Parathyroid adenoma (tissue), 2 donors: ENCODE measurements around the gene CPSF6.
"Not testable (repeated sequence)": the region's sequence is repeated elsewhere in the genome, so short reads cannot be mapped to it uniquely, and the experiment has no call there.

Experiments
- H2AFZ ChIP-seq: fragments of 300-600 bp; sonication (generic); one replicate; pipeline ENCODE4 v1.7.0; 2017; ENCODE audit warnings: antibody characterized with exemption, mild to moderate bottlenecking
- H3K27ac ChIP-seq: fragments of 300-600 bp; sonication (generic); one replicate; pipeline ENCODE4 v1.7.0; 2017
- H3K27me3 ChIP-seq: fragments of 300-600 bp; sonication (generic); one replicate; pipeline ENCODE4 v1.7.0; 2017; ENCODE audit warnings: low read length; ENCODE audit not compliant: control insufficient read depth, insufficient read depth
- H3K36me3 ChIP-seq: fragments of 300-600 bp; sonication (generic); one replicate; pipeline ENCODE4 v1.7.0; 2017; ENCODE audit warnings: low read length; ENCODE audit not compliant: control insufficient read depth, insufficient read depth
- H3K4me1 ChIP-seq: fragments of 300-600 bp; sonication (generic); one replicate; pipeline ENCODE4 v1.7.0; 2017; ENCODE audit warnings: control low read depth
- H3K4me2 ChIP-seq: fragments of 300-600 bp; sonication (generic); one replicate; pipeline ENCODE4 v1.7.0; 2017; ENCODE audit warnings: low read length
- H3K4me3 ChIP-seq: fragments of 300-600 bp; sonication (generic); one replicate; pipeline ENCODE4 v1.7.0; 2017; ENCODE audit warnings: low read depth, low read length
- H3K79me2 ChIP-seq: fragments of 300-600 bp; sonication (generic); one replicate; pipeline ENCODE4 v1.7.0; 2017; ENCODE audit warnings: control low read depth
- H3K9ac ChIP-seq: fragments of 300-600 bp; sonication (generic); one replicate; pipeline ENCODE4 v1.7.0; 2017; ENCODE audit warnings: mild to moderate bottlenecking
- H3K9me3 ChIP-seq: fragments of 300-600 bp; sonication (generic); one replicate; pipeline ENCODE4 v1.7.0; 2017; ENCODE audit warnings: low read length; ENCODE audit not compliant: control insufficient read depth
- TF ChIP-seq, protein P1 (sequence below): fragments of 300-600 bp; sonication (generic); IDR thresholded peaks from one replicate; pipeline ENCODE4 v1.7.0; 2017; ENCODE audit warnings: antibody characterized with exemption, mild to moderate bottlenecking
- donor health status: primary hyperparathyroidism.

Gene CPSF6, protein sequence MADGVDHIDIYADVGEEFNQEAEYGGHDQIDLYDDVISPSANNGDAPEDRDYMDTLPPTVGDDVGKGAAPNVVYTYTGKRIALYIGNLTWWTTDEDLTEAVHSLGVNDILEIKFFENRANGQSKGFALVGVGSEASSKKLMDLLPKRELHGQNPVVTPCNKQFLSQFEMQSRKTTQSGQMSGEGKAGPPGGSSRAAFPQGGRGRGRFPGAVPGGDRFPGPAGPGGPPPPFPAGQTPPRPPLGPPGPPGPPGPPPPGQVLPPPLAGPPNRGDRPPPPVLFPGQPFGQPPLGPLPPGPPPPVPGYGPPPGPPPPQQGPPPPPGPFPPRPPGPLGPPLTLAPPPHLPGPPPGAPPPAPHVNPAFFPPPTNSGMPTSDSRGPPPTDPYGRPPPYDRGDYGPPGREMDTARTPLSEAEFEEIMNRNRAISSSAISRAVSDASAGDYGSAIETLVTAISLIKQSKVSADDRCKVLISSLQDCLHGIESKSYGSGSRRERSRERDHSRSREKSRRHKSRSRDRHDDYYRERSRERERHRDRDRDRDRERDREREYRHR

DNA sequence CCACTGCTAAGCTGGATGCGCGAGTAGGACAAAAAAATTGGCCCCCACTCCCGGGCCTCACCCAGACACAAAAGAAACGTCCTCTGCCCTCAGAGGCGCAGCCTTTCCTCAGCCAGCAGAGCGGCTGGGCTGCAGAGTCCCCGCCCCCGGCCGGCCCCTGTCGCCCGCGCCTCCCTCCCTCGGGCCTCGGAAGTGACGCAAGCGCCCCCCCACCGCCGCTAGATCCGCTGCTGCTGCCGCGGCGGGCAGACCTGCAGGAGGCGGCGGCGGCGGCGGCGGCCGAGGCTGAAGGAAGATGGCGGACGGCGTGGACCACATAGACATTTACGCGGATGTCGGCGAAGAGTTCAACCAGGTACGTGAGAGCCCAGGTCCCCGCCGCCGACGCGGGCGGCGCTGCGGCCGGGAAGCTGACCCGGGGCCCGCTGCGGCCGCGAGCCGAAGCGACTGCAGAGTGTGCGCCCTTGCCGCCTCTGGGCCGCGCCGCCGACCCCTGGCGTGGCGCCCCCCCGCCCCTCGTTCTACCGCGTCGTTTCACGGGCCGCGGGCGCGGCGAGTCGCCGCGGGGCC lies at the start of gene CPSF6:
Gene CPSF6, plus strand, starts transcription at position 218 of the 570 bp plus-strand sequence. Its CDS starts 78 bp downstream, at position 296.
- TF ChIP-seq, protein P1, sequence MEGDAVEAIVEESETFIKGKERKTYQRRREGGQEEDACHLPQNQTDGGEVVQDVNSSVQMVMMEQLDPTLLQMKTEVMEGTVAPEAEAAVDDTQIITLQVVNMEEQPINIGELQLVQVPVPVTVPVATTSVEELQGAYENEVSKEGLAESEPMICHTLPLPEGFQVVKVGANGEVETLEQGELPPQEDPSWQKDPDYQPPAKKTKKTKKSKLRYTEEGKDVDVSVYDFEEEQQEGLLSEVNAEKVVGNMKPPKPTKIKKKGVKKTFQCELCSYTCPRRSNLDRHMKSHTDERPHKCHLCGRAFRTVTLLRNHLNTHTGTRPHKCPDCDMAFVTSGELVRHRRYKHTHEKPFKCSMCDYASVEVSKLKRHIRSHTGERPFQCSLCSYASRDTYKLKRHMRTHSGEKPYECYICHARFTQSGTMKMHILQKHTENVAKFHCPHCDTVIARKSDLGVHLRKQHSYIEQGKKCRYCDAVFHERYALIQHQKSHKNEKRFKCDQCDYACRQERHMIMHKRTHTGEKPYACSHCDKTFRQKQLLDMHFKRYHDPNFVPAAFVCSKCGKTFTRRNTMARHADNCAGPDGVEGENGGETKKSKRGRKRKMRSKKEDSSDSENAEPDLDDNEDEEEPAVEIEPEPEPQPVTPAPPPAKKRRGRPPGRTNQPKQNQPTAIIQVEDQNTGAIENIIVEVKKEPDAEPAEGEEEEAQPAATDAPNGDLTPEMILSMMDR: peak; percentile 18
- H3K27ac ChIP-seq: peak within 1 kb of the TSS; percentile 74
- no peaks in the 10 kb centered on the region for H3K27me3 ChIP-seq
- peaks cover 28% of the 10 kb centered on the region for H3K79me2 ChIP-seq
- peak within 1 kb of the TSS; percentile 4 for H3K9ac ChIP-seq
- H3K36me3 ChIP-seq: no peaks in the 10 kb centered on the region
- H3K4me3 ChIP-seq: peak within 1 kb of the TSS; percentile 83
- H2AFZ ChIP-seq: peak within 1 kb of the TSS; percentile 87
- peaks cover 11% of the 10 kb centered on the region for H3K4me1 ChIP-seq
- H3K9me3 ChIP-seq: no peaks in the 10 kb centered on the region
- peak within 1 kb of the TSS; percentile 93 for H3K4me2 ChIP-seq

DNA sequence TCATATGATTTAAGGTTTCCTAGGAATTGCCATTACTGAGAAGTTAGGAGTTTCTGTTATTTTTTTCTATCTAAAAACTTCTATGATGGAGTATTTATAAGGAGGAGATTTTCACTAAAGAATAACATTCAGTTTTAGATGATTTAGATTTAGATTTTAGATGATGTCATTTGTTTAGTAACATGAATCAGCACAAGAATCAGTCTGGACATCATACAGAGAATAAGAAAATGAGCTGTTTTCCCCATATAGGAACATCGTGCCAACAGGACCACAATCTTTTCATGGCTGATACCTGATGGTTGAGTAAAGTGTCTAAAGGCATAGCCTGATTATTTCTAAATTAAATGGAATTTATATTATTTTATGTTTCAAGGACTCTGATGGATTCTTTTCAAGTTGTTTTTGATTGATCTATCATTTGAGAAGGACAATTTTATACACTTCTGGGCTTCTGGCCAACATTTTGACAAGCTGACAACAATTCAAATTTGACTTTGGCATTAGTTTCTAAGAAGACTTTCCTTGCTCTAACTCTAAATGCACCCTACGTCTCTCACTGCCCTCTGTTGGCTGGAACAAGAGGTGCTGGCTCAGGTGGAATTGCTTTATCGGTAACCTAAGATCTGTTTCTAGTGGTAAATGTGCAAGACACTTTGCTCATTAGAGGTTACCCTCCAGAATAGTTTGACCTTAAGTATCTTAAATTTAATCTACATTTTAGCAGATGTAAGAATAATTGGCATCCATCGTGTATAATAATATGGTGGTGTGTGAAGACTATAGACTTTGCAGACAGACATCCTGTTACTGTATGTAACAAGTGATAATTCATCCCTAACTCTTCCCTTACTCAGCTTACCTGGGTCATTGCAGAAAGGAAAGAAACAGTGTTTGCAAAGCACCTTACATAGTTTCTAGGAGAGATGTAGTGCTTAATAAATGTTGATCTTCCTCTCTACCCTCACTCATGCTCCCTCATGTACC lies 42.8 kb upstream of the CPSF6 start:
- no peak overlapping the region for H2AFZ ChIP-seq
- no peak overlapping the region for H3K4me2 ChIP-seq
- H3K9me3 ChIP-seq: no peaks in the 10 kb centered on the region
- no peaks in the 10 kb centered on the region for H3K79me2 ChIP-seq
- H3K36me3 ChIP-seq: no peaks in the 10 kb centered on the region
- TF ChIP-seq, protein P1: no peak
- H3K4me3 ChIP-seq: no peak overlapping the region
- H3K9ac ChIP-seq: no peak overlapping the region
- no peaks in the 10 kb centered on the region for H3K4me1 ChIP-seq
- no peaks in the 10 kb centered on the region for H3K27me3 ChIP-seq
- no peak overlapping the region for H3K27ac ChIP-seq

DNA sequence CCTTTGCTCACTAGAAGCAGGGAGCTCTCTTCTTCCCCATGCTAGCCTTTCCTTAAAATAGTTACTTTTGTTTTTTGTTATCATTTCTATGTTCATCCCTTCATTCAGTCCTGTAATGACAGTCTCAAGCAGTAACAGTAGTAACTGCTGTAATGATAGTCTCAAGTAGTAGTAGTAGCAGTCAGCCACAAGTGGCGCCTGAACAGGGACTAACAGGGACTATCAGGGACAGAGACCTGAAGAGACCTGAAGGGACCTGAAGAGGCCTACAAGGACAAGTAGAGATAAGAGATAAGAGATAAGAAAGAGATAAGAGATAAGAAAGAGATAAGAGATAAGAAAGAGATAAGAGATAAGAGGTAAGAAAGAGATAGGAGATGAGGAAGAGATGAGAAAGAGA lies 39.4 kb upstream of the CPSF6 start:
- H2AFZ ChIP-seq, H3K4me1 ChIP-seq, H3K4me3 ChIP-seq, H3K36me3 ChIP-seq, H3K27me3 ChIP-seq, H3K9me3 ChIP-seq, H3K9ac ChIP-seq, H3K27ac ChIP-seq, H3K4me2 ChIP-seq, H3K79me2 ChIP-seq: not testable (repeated sequence)

DNA sequence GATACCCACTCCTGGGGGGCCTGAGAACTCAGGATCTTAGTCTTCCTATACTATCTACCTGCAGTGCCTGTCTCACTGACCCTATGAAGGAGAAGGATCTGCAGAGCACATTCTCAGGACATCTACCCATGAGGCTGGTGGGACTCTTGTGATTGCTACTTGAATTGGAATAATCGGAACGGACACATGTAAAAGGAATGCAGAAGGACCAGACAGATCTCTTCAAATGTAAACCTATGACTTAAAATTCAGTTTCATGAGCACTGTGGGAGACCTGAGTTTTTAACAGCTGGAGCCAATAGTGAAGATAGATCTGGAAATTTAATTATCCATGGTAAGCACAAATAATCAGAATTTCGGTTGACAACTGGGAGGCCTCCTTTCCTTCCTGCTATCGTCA lies 35.2 kb upstream of the CPSF6 start:
- Histone ChIP-seq H3K9me3 (no peaks in the 10 kb centered on the region), H3K27ac (no peak overlapping the region), H2AFZ (no peak overlapping the region), H3K4me3 (no peak overlapping the region), H3K9ac (no peak overlapping the region), H3K27me3 (no peaks in the 10 kb centered on the region), H3K79me2 (no peaks in the 10 kb centered on the region), H3K4me2 (no peak overlapping the region), H3K36me3 (no peaks in the 10 kb centered on the region), H3K4me1 (no peaks in the 10 kb centered on the region)
- TF ChIP-seq, protein P1: no peak
